ENCODE measurements around the gene ASB10. TPM values are rescaled to one million over a fixed set of nuclear protein-coding genes. Genes with fewer than 3 reads are reported as not detected.

Gene ASB10
- total and polyA plus RNA-seq, 2 of the 13 experiments (the other 11 are each of a cell fraction or from before 2014, with no cell fraction given), result not detected

DNA sequence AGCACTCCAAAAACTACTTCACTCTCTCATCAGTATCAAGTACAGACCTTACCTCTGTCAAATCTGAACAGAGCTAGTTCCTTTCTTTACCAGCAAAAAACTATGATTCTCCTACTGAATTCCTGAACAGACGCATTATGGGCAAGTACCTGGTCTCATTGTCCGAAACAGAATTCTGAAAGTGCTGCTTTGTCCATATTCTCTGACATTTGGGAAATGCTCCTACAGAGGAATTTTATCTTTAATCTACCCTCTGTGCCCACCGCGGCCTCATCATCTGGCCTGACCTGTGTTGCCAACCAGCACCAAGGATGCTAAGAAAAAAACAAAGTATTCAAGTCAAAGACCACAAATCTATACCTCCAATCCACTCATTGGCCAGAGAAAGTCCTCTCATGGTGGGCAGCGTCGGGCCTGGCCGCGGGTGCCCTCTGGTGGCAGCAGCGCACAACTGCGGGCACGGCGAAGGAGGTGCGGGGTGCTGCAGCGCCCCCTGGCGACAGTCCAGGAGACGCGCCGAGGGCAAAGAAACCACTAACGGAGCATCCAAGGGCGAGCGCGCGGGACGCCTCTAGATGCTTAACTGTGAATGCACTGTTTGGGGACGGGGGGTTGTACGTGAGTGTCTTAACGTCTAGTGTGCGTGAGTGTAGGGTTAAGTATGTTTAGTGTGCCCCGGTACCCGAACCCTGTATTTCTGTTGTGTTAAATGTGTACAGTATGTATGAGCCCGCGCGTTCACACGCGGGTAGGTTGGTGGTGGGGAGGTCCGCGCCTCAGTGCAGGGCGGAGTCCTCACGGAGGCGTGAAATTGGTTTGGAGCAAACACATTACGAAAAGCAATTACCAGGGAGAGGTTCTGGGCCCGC lies 14.5 kb downstream of the ASB10 start (continued):
- TF ChIP-seq ZFP36L1 (CRISPR knock-in tag; IDR thresholded peaks at IDR 0.05), result no peak
- TF ChIP-seq, protein P1, sequence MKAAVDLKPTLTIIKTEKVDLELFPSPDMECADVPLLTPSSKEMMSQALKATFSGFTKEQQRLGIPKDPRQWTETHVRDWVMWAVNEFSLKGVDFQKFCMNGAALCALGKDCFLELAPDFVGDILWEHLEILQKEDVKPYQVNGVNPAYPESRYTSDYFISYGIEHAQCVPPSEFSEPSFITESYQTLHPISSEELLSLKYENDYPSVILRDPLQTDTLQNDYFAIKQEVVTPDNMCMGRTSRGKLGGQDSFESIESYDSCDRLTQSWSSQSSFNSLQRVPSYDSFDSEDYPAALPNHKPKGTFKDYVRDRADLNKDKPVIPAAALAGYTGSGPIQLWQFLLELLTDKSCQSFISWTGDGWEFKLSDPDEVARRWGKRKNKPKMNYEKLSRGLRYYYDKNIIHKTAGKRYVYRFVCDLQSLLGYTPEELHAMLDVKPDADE (CRISPR knock-in tag; IDR thresholded peaks at IDR 0.05), result no peak
- TF ChIP-seq, protein P2, sequence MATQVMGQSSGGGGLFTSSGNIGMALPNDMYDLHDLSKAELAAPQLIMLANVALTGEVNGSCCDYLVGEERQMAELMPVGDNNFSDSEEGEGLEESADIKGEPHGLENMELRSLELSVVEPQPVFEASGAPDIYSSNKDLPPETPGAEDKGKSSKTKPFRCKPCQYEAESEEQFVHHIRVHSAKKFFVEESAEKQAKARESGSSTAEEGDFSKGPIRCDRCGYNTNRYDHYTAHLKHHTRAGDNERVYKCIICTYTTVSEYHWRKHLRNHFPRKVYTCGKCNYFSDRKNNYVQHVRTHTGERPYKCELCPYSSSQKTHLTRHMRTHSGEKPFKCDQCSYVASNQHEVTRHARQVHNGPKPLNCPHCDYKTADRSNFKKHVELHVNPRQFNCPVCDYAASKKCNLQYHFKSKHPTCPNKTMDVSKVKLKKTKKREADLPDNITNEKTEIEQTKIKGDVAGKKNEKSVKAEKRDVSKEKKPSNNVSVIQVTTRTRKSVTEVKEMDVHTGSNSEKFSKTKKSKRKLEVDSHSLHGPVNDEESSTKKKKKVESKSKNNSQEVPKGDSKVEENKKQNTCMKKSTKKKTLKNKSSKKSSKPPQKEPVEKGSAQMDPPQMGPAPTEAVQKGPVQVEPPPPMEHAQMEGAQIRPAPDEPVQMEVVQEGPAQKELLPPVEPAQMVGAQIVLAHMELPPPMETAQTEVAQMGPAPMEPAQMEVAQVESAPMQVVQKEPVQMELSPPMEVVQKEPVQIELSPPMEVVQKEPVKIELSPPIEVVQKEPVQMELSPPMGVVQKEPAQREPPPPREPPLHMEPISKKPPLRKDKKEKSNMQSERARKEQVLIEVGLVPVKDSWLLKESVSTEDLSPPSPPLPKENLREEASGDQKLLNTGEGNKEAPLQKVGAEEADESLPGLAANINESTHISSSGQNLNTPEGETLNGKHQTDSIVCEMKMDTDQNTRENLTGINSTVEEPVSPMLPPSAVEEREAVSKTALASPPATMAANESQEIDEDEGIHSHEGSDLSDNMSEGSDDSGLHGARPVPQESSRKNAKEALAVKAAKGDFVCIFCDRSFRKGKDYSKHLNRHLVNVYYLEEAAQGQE (IDR thresholded peaks at IDR 0.05; ENCODE audit: borderline replicate concordance in 1 of 2, low read depth in 1 of 2, low read length in 2 of 2), result no peak
- no peak for TF ChIP-seq SMAD9 (CRISPR knock-in tag; IDR thresholded peaks at IDR 0.05)
- TF ChIP-seq MXI1 (IDR thresholded peaks at IDR 0.05; ENCODE audit: borderline replicate concordance, low read depth, low read length), result no peak
- no peak for TF ChIP-seq CAMTA2 (CRISPR knock-in tag; IDR thresholded peaks at IDR 0.05; ENCODE audit: borderline replicate concordance)
- TF ChIP-seq ZNF83 (CRISPR knock-in tag; IDR thresholded peaks at IDR 0.05; ENCODE audit: borderline replicate concordance), result no peak
- TF ChIP-seq RAD51 (IDR thresholded peaks at IDR 0.05; ENCODE audit: borderline replicate concordance), result no peak
- peak; percentile 68 for TF ChIP-seq ZNF687 (CRISPR knock-in tag; IDR thresholded peaks at IDR 0.05)
- peak; percentile 92 to 94 for TF ChIP-seq HMGXB4 (CRISPR knock-in tag; IDR thresholded peaks at IDR 0.05; ENCODE audit: borderline replicate concordance in 1 of 2, low read depth in 1 of 2)
- no peak for TF ChIP-seq PHF20 (CRISPR knock-in tag; IDR thresholded peaks at IDR 0.05)
- TF ChIP-seq REXO4 (CRISPR knock-in tag; IDR thresholded peaks at IDR 0.05; ENCODE audit: borderline replicate concordance), result no peak
- no peak for TF ChIP-seq ZSCAN29 (CRISPR knock-in tag; conservative IDR thresholded peaks at IDR 0.05)
- no peak for TF ChIP-seq BRF2 (CRISPR knock-in tag; IDR thresholded peaks at IDR 0.05)
